GM12878 (cell line): ENCODE data around the gene KCNN3. TPM values are rescaled to one million over a fixed set of nuclear protein-coding genes. Genes with fewer than 3 reads are reported as not detected.

Source experiments
- BACH1 ChIP-seq: fragments of 450-650 bp; IDR thresholded peaks from 2 replicates; pipeline ENCODE4 v1.6.1; 2017; ENCODE audit warnings: mild to moderate bottlenecking, borderline replicate concordance
- BCL11A ChIP-seq: IDR thresholded peaks from 2 replicates; pipeline ENCODE4 v1.6.1; 2011; ENCODE audit warnings: low read depth, low read length
- CHD1 ChIP-seq: IDR thresholded peaks from 2 replicates; pipeline ENCODE4 v1.6.1; 2012; ENCODE audit warnings: low read depth, low read length, improper control_type of control experiment
- ETV6 ChIP-seq, 2 experiments: fragments of 450-650 bp in 1 of 2; IDR thresholded peaks in 1 of 2; conservative IDR thresholded peaks in 1 of 2; 2 replicates each; pipeline ENCODE4 v1.6.1; 2014; ENCODE audit warnings: antibody characterized with exemption in 1 of 2, borderline replicate concordance in 1 of 2, low read depth in 1 of 2, mild to moderate bottlenecking in 1 of 2, moderate library complexity in 1 of 2
- EZH2 ChIP-seq: IDR thresholded peaks from 2 replicates; pipeline ENCODE4 v1.6.1; 2012; ENCODE audit warnings: low read depth, mild to moderate bottlenecking, control low read depth, inconsistent platforms, low read length, borderline replicate concordance; ENCODE audit not compliant: control insufficient read depth
- KDM1A ChIP-seq: fragments of 200-600 bp; sonication (generic); IDR thresholded peaks from 2 replicates; pipeline ENCODE4 v1.6.1; 2016; ENCODE audit warnings: borderline replicate concordance
- MEF2B ChIP-seq: fragments of 450-650 bp; IDR thresholded peaks from 2 replicates; pipeline ENCODE4 v1.6.1; 2018; ENCODE audit warnings: mild to moderate bottlenecking, moderate library complexity; ENCODE audit not compliant: partially characterized antibody, poor library complexity, severe bottlenecking
- MXI1 ChIP-seq: fragments of 150-350 bp; IDR thresholded peaks from 2 replicates; pipeline ENCODE4 v1.6.1; 2011; ENCODE audit warnings: low read depth, mild to moderate bottlenecking, inconsistent platforms, low read length, improper control_type of control experiment
- NRF1 ChIP-seq: conservative IDR thresholded peaks from 2 replicates; pipeline ENCODE4 v1.6.1; 2011; ENCODE audit warnings: mild to moderate bottlenecking, low read depth, low read length, improper control_type of control experiment
- PAX8 ChIP-seq: fragments of 450-650 bp; IDR thresholded peaks from 2 replicates; pipeline ENCODE4 v1.6.1; 2017; ENCODE audit warnings: mild to moderate bottlenecking, moderate library complexity
- RB1 ChIP-seq: fragments of 450-650 bp; formaldehyde crosslinking; IDR thresholded peaks from 2 replicates; pipeline ENCODE4 v1.6.1; 2017; ENCODE audit warnings: mild to moderate bottlenecking, borderline replicate concordance
- RCOR1 ChIP-seq: conservative IDR thresholded peaks from 2 replicates; pipeline ENCODE4 v1.6.1; 2012; ENCODE audit warnings: low read depth, low read length, improper control_type of control experiment
- SIX5 ChIP-seq: IDR thresholded peaks from 2 replicates; pipeline ENCODE4 v1.6.1; 2011; ENCODE audit warnings: mild to moderate bottlenecking, low read depth, low read length, moderate library complexity; ENCODE audit not compliant: severe bottlenecking
- SREBF1 ChIP-seq: IDR thresholded peaks from 2 replicates; pipeline ENCODE4 v1.6.1; 2012; ENCODE audit warnings: mild to moderate bottlenecking, low read length
- SREBF2 ChIP-seq: IDR thresholded peaks from 2 replicates; pipeline ENCODE4 v1.6.1; 2012; ENCODE audit warnings: mild to moderate bottlenecking, low read length
- STAT1 ChIP-seq: fragments of 450-650 bp; conservative IDR thresholded peaks from 2 replicates; pipeline ENCODE4 v1.6.1; 2014; ENCODE audit warnings: antibody characterized with exemption, mild to moderate bottlenecking
- TAF1 ChIP-seq: IDR thresholded peaks from 2 replicates; pipeline ENCODE4 v1.6.1; 2011; ENCODE audit warnings: mild to moderate bottlenecking, low read depth, low read length, borderline replicate concordance
- TCF7 ChIP-seq: IDR thresholded peaks from 2 replicates; pipeline ENCODE4 v1.6.1; 2014; ENCODE audit warnings: antibody characterized with exemption, borderline replicate concordance
- ZBED1 ChIP-seq: IDR thresholded peaks from 2 replicates; pipeline ENCODE4 v1.6.1; 2016; ENCODE audit warnings: borderline replicate concordance
- ZNF207 ChIP-seq: fragments of 450-650 bp; IDR thresholded peaks from 2 replicates; pipeline ENCODE4 v1.6.1; 2014; ENCODE audit warnings: antibody characterized with exemption, mild to moderate bottlenecking, borderline replicate concordance
- polyA plus RNA-seq, 11 experiments: library from polyadenylated mRNA; depleted of rRNA in 4 of 11; unstranded in 6 of 11; stranded (reverse) in 5 of 11; fragments of >200 nt; fragmentation: Nextera tagmentation in 4 of 11; fragmentation: Illumina TruSeq in 1 of 11; extraction: Ambion mirVana in 4 of 11; extraction: Trizol in 1 of 11; gene quantifications; 1 replicate in 1 of 11; 2 replicates in 10 of 11; pipeline versions ENCODE4 v1.2.1 to v1.2.3, GENCODE V29; 2011 to 2016; ENCODE audit warnings: inconsistent platforms in 2 of 11, missing spikeins in 2 of 11, low read depth in 1 of 11
- total RNA-seq, 4 experiments: library from RNA; depleted of rRNA in 3 of 4; stranded (reverse); fragments of >200 nt in 3 of 4; fragmentation: Illumina TruSeq in 1 of 4; extraction: Trizol in 1 of 4; gene quantifications; 2 replicates each; pipeline versions ENCODE4 v1.2.1 to v1.2.3, GENCODE V29; 2013 to 2021
- TF ChIP-seq, protein P1 (sequence below), 3 experiments: IDR thresholded peaks in 2 of 3; conservative IDR thresholded peaks in 1 of 3; 2 replicates each; pipeline ENCODE4 v1.5.1; 2011; ENCODE audit warnings: low read depth in 3 of 3, low read length in 3 of 3, mild to moderate bottlenecking in 3 of 3, control low read depth in 2 of 3, moderate library complexity in 2 of 3, inconsistent platforms in 1 of 3, mixed read lengths in 1 of 3; ENCODE audit not compliant: control insufficient read depth in 2 of 3, insufficient read depth in 1 of 3; ENCODE audit errors: extremely low read depth in 1 of 3
- TF ChIP-seq, protein P2 (sequence below): IDR thresholded peaks from 2 replicates; pipeline ENCODE4 v1.6.1; 2012; ENCODE audit warnings: low read depth, low read length, improper control_type of control experiment
- TF ChIP-seq, protein P3 (sequence below): fragments of 150-350 bp; IDR thresholded peaks from 2 replicates; pipeline ENCODE4 v1.6.1; 2014; ENCODE audit warnings: mild to moderate bottlenecking, low read depth, low read length
- TF ChIP-seq, protein P4 (sequence below): fragments of 450-650 bp; IDR thresholded peaks from 2 replicates; pipeline ENCODE4 v1.6.1; 2016; ENCODE audit warnings: mild to moderate bottlenecking
- TF ChIP-seq, protein P5 (sequence below): IDR thresholded peaks from 2 replicates; pipeline ENCODE4 v1.6.1; 2012; ENCODE audit warnings: low read depth, low read length, improper control_type of control experiment

Gene KCNN3
- total and polyA plus RNA-seq, 10 of the 15 experiments (the other 5 are each of a cell fraction or from before 2014, with no cell fraction given): 3.5 to 26.4 (median 14.9) TPM

DNA sequence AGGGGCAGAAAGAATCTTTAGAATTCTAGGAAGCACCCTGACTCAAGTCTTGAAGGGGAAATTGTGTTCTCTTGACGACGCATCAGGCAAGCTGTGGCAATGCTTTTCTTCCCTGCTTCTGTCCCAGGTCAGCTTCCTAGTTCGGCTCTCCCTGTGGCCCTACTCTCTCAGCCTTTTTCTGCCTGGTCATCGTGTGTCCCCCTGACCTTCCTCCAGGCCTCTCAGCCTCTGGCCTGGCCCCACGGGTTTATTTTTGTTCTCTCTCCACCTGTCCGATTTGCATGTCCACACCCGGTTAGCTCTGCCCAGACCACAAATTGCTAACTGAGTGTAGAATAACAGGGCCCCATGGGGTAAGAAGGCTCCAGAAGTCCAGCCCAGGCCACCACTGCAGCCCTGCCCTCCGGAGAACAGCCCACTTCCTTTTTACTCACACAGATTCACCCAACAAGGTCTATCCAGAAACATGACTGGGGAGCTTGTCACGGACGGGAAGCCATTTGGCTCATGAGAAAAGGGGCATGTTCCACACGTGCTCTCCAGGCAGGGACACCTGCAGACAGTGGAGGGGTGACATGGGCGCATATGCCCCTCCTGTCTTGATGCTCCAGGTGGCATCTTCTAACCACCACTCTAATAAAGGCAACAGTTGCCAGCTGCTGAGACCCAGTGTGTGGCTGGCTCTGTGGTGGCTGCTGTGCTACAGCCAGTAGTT, 9.8 kb downstream of the KCNN3 start (continued):
- TF ChIP-seq SREBF1 (no peak), BACH1 (no peak), KDM1A (no peak), RB1 (no peak; the same call in 1 of the 2 replicates), STAT1 (no peak), PAX8 (no peak), MEF2B (peak; percentile 90), EZH2 (no peak), ETV6 (conservative IDR thresholded peaks at IDR 0.05 in 1 of 2, IDR thresholded peaks at IDR 0.05 in 1 of 2; ENCODE audit: borderline replicate concordance in 1 of 2, low read depth in 1 of 2) (peak in 1 of 2 experiments; percentile 58; a peak in 1 of 4 replicates), ZNF207 (no peak; the same call in 1 of the 2 replicates), NRF1 (no peak), CHD1 (0 out of 2 replicates have a peak, but pooled peaks have one; percentile 28), TAF1 (peak; percentile 57; the same call in 1 of the 2 replicates), TCF7 (no peak), ZBED1 (no peak), BCL11A (peak; percentile 71), SREBF2 (no peak), MXI1 (peak; percentile 93), SIX5 (no peak), RCOR1 (0 out of 2 replicates have a peak, but pooled peaks have one; percentile 30)
- TF ChIP-seq, protein P1, sequence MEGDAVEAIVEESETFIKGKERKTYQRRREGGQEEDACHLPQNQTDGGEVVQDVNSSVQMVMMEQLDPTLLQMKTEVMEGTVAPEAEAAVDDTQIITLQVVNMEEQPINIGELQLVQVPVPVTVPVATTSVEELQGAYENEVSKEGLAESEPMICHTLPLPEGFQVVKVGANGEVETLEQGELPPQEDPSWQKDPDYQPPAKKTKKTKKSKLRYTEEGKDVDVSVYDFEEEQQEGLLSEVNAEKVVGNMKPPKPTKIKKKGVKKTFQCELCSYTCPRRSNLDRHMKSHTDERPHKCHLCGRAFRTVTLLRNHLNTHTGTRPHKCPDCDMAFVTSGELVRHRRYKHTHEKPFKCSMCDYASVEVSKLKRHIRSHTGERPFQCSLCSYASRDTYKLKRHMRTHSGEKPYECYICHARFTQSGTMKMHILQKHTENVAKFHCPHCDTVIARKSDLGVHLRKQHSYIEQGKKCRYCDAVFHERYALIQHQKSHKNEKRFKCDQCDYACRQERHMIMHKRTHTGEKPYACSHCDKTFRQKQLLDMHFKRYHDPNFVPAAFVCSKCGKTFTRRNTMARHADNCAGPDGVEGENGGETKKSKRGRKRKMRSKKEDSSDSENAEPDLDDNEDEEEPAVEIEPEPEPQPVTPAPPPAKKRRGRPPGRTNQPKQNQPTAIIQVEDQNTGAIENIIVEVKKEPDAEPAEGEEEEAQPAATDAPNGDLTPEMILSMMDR (IDR thresholded peaks at IDR 0.05 in 2 of 3, conservative IDR thresholded peaks at IDR 0.05 in 1 of 3; ENCODE audit: control insufficient read depth in 2 of 3, extremely low read depth in 1 of 3, insufficient read depth in 1 of 3, low read depth in 3 of 3, low read length in 3 of 3): no peak
- TF ChIP-seq, protein P2, sequence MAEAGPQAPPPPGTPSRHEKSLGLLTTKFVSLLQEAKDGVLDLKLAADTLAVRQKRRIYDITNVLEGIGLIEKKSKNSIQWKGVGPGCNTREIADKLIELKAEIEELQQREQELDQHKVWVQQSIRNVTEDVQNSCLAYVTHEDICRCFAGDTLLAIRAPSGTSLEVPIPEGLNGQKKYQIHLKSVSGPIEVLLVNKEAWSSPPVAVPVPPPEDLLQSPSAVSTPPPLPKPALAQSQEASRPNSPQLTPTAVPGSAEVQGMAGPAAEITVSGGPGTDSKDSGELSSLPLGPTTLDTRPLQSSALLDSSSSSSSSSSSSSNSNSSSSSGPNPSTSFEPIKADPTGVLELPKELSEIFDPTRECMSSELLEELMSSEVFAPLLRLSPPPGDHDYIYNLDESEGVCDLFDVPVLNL: no peak
- TF ChIP-seq, protein P3, sequence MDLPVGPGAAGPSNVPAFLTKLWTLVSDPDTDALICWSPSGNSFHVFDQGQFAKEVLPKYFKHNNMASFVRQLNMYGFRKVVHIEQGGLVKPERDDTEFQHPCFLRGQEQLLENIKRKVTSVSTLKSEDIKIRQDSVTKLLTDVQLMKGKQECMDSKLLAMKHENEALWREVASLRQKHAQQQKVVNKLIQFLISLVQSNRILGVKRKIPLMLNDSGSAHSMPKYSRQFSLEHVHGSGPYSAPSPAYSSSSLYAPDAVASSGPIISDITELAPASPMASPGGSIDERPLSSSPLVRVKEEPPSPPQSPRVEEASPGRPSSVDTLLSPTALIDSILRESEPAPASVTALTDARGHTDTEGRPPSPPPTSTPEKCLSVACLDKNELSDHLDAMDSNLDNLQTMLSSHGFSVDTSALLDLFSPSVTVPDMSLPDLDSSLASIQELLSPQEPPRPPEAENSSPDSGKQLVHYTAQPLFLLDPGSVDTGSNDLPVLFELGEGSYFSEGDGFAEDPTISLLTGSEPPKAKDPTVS: 0 out of 2 replicates have a peak, but pooled peaks have one; percentile 17
- TF ChIP-seq, protein P4, sequence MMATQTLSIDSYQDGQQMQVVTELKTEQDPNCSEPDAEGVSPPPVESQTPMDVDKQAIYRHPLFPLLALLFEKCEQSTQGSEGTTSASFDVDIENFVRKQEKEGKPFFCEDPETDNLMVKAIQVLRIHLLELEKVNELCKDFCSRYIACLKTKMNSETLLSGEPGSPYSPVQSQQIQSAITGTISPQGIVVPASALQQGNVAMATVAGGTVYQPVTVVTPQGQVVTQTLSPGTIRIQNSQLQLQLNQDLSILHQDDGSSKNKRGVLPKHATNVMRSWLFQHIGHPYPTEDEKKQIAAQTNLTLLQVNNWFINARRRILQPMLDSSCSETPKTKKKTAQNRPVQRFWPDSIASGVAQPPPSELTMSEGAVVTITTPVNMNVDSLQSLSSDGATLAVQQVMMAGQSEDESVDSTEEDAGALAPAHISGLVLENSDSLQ: peak; percentile 12; the same call in 1 of the 2 replicates
- TF ChIP-seq, protein P5, sequence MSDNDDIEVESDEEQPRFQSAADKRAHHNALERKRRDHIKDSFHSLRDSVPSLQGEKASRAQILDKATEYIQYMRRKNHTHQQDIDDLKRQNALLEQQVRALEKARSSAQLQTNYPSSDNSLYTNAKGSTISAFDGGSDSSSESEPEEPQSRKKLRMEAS: peak; percentile 95
